ENCODE data around the gene CD300E. TPM values are rescaled to one million over a fixed set of nuclear protein-coding genes. Genes with fewer than 3 reads are reported as not detected.

CD300E gene
- total and polyA plus RNA-seq, 2 donors (not counting 3 experiments of a cell fraction or from before 2014, with no cell fraction given): not detected

DNA sequence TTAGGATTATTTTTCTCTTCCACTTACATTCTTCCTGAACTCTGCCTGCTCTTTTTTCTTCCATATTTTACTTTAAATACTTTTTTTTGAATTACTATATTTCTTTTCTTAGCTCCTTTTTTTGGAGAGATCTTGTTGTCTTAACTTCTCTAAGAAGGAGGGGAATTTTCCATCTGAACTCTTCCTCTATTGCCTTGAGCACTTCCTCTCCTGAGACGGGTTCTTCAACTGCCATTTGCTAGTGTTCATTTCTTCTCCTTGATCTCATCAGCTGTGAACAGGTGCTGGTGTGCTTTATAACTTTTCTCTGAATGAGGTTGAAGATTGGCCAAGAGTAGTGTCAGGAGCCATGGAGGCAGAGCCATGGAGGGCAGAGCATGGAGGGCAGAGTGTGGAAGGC lies 16.3 kb downstream of the CD300E start:
- intact Hi-C loops (cut with micrococcal nuclease): no loop called here
- Histone ChIP-seq H4K20me1 (replicated peaks; ENCODE audit: control insufficient read depth, extremely low read depth, insufficient read depth, low read length) (no peaks in the 10 kb centered on the region), H2AFZ (ENCODE audit: low read depth, low read length) (no peak overlapping the region), H3K4me2 (ENCODE audit: insufficient read depth, low read length) (no peak overlapping the region), H3K4me1 (ENCODE audit: control insufficient read depth, extremely low read depth, insufficient read depth, low read length) (no peaks in the 10 kb centered on the region), H3K9me3 (replicated peaks; ENCODE audit: control insufficient read depth, insufficient read depth, low read length) (no peaks in the 10 kb centered on the region), H3K79me2 (ENCODE audit: control insufficient read depth, insufficient read depth, low read length) (no peaks in the 10 kb centered on the region), H3K36me3 (ENCODE audit: control insufficient read depth in 2 of 2, extremely low read depth in 1 of 2, insufficient read depth in 2 of 2, low read length in 2 of 2) (no peaks in the 10 kb centered on the region), H3K27ac (ENCODE audit: insufficient read depth, low read depth, low read length) (no peak overlapping the region), H3K9ac (replicated peaks; ENCODE audit: extremely low read depth, insufficient read depth, low read length) (no peak overlapping the region), H3K27me3 (ENCODE audit: control insufficient read depth in 2 of 2, insufficient read depth in 2 of 2, low read length in 2 of 2) (no peaks in the 10 kb centered on the region), H3K9me1 (replicated peaks; ENCODE audit: control insufficient read depth, extremely low read depth, insufficient read depth, low read length) (no peaks in the 10 kb centered on the region), H3K4me3 (replicated peaks in 1 of 3; ENCODE audit: insufficient read depth in 1 of 3, low read depth in 1 of 3, low read length in 3 of 3) (no peak overlapping the region)
- TF ChIP-seq EZH2 (IDR thresholded peaks at IDR 0.05; ENCODE audit: borderline replicate concordance, low read depth, low read length, severe bottlenecking): no peak
- TF ChIP-seq POLR2A (IDR thresholded peaks at IDR 0.05; ENCODE audit: low read depth, low read length): no peak
- TF ChIP-seq CTCF (IDR thresholded peaks at IDR 0.05; ENCODE audit: extremely low read depth in 1 of 2, insufficient read depth in 1 of 2, low read depth in 1 of 2, low read length in 2 of 2): no peak
- no peak for TF ChIP-seq MAX (IDR thresholded peaks at IDR 0.05; ENCODE audit: insufficient read depth, insufficient read length)
- no peak for TF ChIP-seq POLR2AphosphoS5 (IDR thresholded peaks at IDR 0.05; ENCODE audit: insufficient read depth, low read depth, low read length)
- no peak for TF ChIP-seq FOS (IDR thresholded peaks at IDR 0.05; ENCODE audit: borderline replicate concordance, insufficient read depth, low read length)
- TF ChIP-seq MYC (IDR thresholded peaks at IDR 0.05; ENCODE audit: low read depth, low read length): no peak
- no peak for TF ChIP-seq JUN (IDR thresholded peaks at IDR 0.05; ENCODE audit: borderline replicate concordance, insufficient read depth, insufficient read length, low read depth)
- no peak for TF ChIP-seq GATA2 (IDR thresholded peaks at IDR 0.05; ENCODE audit: insufficient read depth, insufficient read length, low read depth, low read length)
- CTCF ChIA-PET: no interaction called here
- FAIRE-seq (no peak), DNase-seq (ENCODE audit: low read depth, low spot score) (no peak)
- dilution Hi-C loops (cut with MboI; ENCODE audit: extremely low pct_ligation_motif_present, low sequenced_read_pairs): no loop called here
- POLR2A ChIA-PET: no interaction called here
- no TSS peak for BruUV-seq (replicated peaks)

Measured in endothelial cell of umbilical vein (primary cell).